ENCODE results near the gene NUDC. TPM values are rescaled to one million over a fixed set of nuclear protein-coding genes. Genes with fewer than 3 reads are reported as not detected.

NUDC gene
- total RNA-seq, 1 donor from 2014 or later = 49.6 TPM

DNA sequence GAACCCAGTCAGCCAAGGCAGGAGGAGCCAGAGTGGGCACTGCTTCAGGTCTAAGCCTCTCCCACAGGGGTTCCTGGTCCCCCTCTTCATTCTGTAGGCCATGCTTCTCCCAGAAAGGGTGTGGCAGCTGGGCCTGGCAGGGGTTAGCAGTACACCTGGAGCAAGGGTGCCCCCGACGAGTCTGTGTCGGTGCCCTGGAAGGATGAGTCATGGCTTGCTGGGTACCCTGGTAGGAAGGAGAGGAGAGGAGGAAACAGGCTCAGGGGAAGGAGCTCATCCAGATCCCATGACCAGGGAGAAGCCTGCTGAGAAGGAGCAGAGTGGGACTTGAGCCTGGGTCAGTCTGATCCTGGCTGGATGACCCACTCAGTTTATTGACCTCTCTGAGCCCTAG, 28.4 kb downstream of the NUDC start:
- ATAC-seq = peak; percentile 18

DNA sequence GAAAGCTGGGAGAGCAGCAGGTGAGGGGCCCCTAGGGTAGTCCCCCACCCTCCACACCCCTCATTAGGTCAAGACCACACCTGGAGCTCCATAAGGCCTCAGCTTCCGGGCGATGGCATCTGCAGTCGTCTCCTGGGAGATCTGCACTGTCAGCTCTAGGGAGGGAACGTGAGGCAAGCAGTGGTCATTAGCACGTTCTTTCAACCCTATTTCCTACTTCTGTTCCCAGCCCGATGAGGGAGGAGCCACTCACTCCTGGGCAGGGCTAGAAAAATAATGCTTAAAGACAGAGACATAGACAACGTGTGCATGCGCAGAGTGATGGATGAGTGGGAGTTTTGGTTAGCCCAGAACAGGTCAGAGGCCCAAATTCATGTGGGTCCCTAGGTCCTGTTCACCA, 29.1 kb downstream of the NUDC start:
- Histone ChIP-seq H3K36me3 (peaks cover 18% of the 10 kb centered on the region), H3K4me1 (no peaks in the 10 kb centered on the region), H3K27me3 (no peaks in the 10 kb centered on the region), H3K27ac (no peak overlapping the region), H3K9me3 (no peaks in the 10 kb centered on the region), H3K4me3 (no peak overlapping the region)
- TF ChIP-seq CTCF (IDR thresholded peaks at IDR 0.05) = no peak
- no peak for DNase-seq
- intact Hi-C loops (cut with DNase I) = no loop called here
- no peak for ATAC-seq

More for the DNA sequence above, 28.4 kb downstream of the NUDC start:
- Histone ChIP-seq H3K9me3 (no peaks in the 10 kb centered on the region), H3K4me3 (no peak overlapping the region), H3K4me1 (no peaks in the 10 kb centered on the region), H3K36me3 (peaks cover 25% of the 10 kb centered on the region), H3K27me3 (no peaks in the 10 kb centered on the region), H3K27ac (no peak overlapping the region)
- intact Hi-C loops (cut with DNase I) = no loop called here
- no peak for DNase-seq
- TF ChIP-seq CTCF (IDR thresholded peaks at IDR 0.05) = no peak

GRCh38 chr1:26951216-26951615, 29.7 kb downstream of the NUDC start:
- ATAC-seq (peak; percentile 19), DNase-seq (no peak)
- intact Hi-C loops (cut with DNase I) = no loop called here
- no peak overlapping the region for H3K27ac ChIP-seq
- H3K9me3 ChIP-seq = no peaks in the 10 kb centered on the region
- no peak overlapping the region for H3K4me3 ChIP-seq
- TF ChIP-seq CTCF (IDR thresholded peaks at IDR 0.05) = no peak
- no peaks in the 10 kb centered on the region for H3K27me3 ChIP-seq
- no peaks in the 10 kb centered on the region for H3K4me1 ChIP-seq
- peaks cover 12% of the 10 kb centered on the region for H3K36me3 ChIP-seq

DNA sequence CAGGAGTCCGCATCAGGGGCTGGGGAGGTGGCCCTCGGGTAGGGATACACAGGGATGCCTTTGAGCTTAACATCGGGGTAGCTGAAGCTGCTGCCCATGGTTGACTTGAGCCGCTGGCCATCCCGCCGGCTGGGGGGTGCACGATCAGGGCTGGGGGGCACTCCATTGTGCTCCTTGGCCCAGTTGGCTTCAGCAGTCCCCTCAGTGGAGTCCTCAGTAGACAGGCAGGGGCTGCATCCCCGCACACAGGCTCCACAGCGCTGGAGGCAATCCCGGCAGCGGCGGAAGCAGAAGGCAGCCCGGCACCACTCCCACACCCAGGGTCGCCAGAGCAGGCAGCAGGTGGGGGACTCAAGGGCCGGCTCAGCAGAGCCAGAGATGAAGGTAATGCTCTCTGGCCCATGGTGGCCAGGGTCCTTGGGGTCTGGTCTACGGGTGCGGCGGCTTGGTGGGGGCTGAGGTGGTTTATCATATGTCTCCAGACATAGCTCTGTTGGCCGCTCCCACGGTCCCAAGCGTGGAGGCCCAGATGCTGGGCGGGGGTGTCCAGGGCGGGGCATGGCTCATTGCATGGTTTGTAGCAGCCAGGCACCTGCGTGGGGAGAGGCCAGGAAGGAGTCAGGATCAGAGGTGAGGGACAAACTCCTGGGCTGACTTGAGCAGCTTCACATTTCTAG, 30.4 kb downstream of the NUDC start:
- H3K27me3 ChIP-seq = no peaks in the 10 kb centered on the region
- no peak for TF ChIP-seq CTCF (IDR thresholded peaks at IDR 0.05)
- H3K4me3 ChIP-seq = no peak overlapping the region
- no peaks in the 10 kb centered on the region for H3K4me1 ChIP-seq
- no peak overlapping the region for H3K27ac ChIP-seq
- peaks cover 6% of the 10 kb centered on the region for H3K36me3 ChIP-seq
- intact Hi-C loops (cut with DNase I) = no loop called here
- DNase-seq (no peak), ATAC-seq (no peak)
- no peaks in the 10 kb centered on the region for H3K9me3 ChIP-seq

- TF ChIP-seq CTCF (IDR thresholded peaks at IDR 0.05) = no peak
- ATAC-seq = no peak
- Histone ChIP-seq H3K27ac (no peak overlapping the region), H3K4me1 (no peaks in the 10 kb centered on the region), H3K4me3 (no peak overlapping the region), H3K27me3 (peaks cover 9% of the 10 kb centered on the region), H3K36me3 (no peaks in the 10 kb centered on the region), H3K9me3 (no peaks in the 10 kb centered on the region)
- no peak for DNase-seq
- intact Hi-C loops (cut with DNase I) = no loop called here
Observed at GRCh38 chr1:26953374-26953773, 31.8 kb downstream of the NUDC start.

GRCh38 chr1:26956321-26956720, 34.8 kb downstream of the NUDC start:
- DNase-seq (no peak), ATAC-seq (no peak)
- no peak overlapping the region for H3K27ac ChIP-seq
- H3K4me1 ChIP-seq = no peaks in the 10 kb centered on the region
- intact Hi-C loops (cut with DNase I) = no loop called here
- no peak for TF ChIP-seq CTCF (IDR thresholded peaks at IDR 0.05)
- no peaks in the 10 kb centered on the region for H3K36me3 ChIP-seq
- H3K4me3 ChIP-seq = no peak overlapping the region
- peaks cover 32% of the 10 kb centered on the region for H3K27me3 ChIP-seq
- no peaks in the 10 kb centered on the region for H3K9me3 ChIP-seq
